ENCODE measurements around the gene ZNF496. TPM values are rescaled to one million over a fixed set of nuclear protein-coding genes. Genes with fewer than 3 reads are reported as not detected.

ZNF496 gene
- total RNA-seq, 3 donors from 2014 or later (not counting 1 experiment from before 2014, with no cell fraction given): 25.6 to 33.0 (median 27.9) TPM

- no peaks in the 10 kb centered on the region for H3K27me3 ChIP-seq (ENCODE audit: control insufficient read depth, insufficient read depth, low read length)
- H3K4me1 ChIP-seq (ENCODE audit: control insufficient read depth, insufficient read depth, low read length): no peaks in the 10 kb centered on the region
- no peak for DNase-seq
- Mint-ChIP-seq H3K9me3 (peaks cover 0 to 9% of the 10 kb centered on the region in 2 donors), H3K4me1 (no peaks in the 10 kb centered on the region), H3K36me3 (no peaks in the 10 kb centered on the region), H3K4me3 (no peak overlapping the region), H3K27me3 (ENCODE audit: low read depth in 2 of 2) (no peaks in the 10 kb centered on the region), H3K27ac (no peak overlapping the region)
- no peak for ATAC-seq
- no peak overlapping the region for H3K27ac ChIP-seq (ENCODE audit: low read length)
- H3K9me3 ChIP-seq (ENCODE audit: control insufficient read depth, insufficient read depth, low read length): no peaks in the 10 kb centered on the region
- intact Hi-C loops (cut with micrococcal nuclease): no loop called here
- H3K4me3 ChIP-seq (ENCODE audit: low read length): no peak overlapping the region
- TF ChIP-seq CTCF (IDR thresholded peaks at IDR 0.05): no peak
- 96% methylated on average over 2 of the region's 2 CpGs for WGBS (ENCODE audit: insufficient coverage)
- no peaks in the 10 kb centered on the region for H3K36me3 ChIP-seq (ENCODE audit: control insufficient read depth, insufficient read depth, low read length)
Measured at GRCh38 chr1:247277191-247277590, 54.5 kb downstream of the ZNF496 start.

- DNase-seq: no peak
- no peaks in the 10 kb centered on the region for H3K27me3 ChIP-seq (ENCODE audit: control insufficient read depth, insufficient read depth, low read length)
- Mint-ChIP-seq H3K9me3 (peaks cover 7 to 16% of the 10 kb centered on the region in 2 donors), H3K27ac (no peak overlapping the region), H3K36me3 (peaks cover 10% of the 10 kb centered on the region), H3K4me1 (no peaks in the 10 kb centered on the region), H3K27me3 (ENCODE audit: low read depth in 2 of 2) (no peaks in the 10 kb centered on the region), H3K4me3 (no peak overlapping the region)
- no peak for TF ChIP-seq CTCF (IDR thresholded peaks at IDR 0.05)
- 90% methylated on average over 3 of the region's 3 CpGs for WGBS (ENCODE audit: insufficient coverage)
- intact Hi-C loops (cut with micrococcal nuclease): no loop called here
- H3K4me3 ChIP-seq (ENCODE audit: low read length): no peak overlapping the region
- ATAC-seq: no peak
- peaks cover 3% of the 10 kb centered on the region for H3K9me3 ChIP-seq (ENCODE audit: control insufficient read depth, insufficient read depth, low read length)
- H3K27ac ChIP-seq (ENCODE audit: low read length): no peak overlapping the region
- no peaks in the 10 kb centered on the region for H3K36me3 ChIP-seq (ENCODE audit: control insufficient read depth, insufficient read depth, low read length)
- no peaks in the 10 kb centered on the region for H3K4me1 ChIP-seq (ENCODE audit: control insufficient read depth, insufficient read depth, low read length)
Measured at GRCh38 chr1:247274605-247275256, 56.9 kb downstream of the ZNF496 start.

GRCh38 chr1:247273013-247273412, 58.7 kb downstream of the ZNF496 start:
- TF ChIP-seq CTCF (IDR thresholded peaks at IDR 0.05): no peak
- Mint-ChIP-seq H3K27ac (no peak overlapping the region), H3K4me1 (no peaks in the 10 kb centered on the region), H3K4me3 (no peak overlapping the region), H3K27me3 (ENCODE audit: low read depth in 2 of 2) (no peaks in the 10 kb centered on the region), H3K36me3 (peaks cover 10% of the 10 kb centered on the region), H3K9me3 (peaks cover 7 to 18% of the 10 kb centered on the region in 2 donors)
- intact Hi-C loops (cut with micrococcal nuclease): no loop called here
- Histone ChIP-seq H3K36me3 (ENCODE audit: control insufficient read depth, insufficient read depth, low read length) (no peaks in the 10 kb centered on the region), H3K4me1 (ENCODE audit: control insufficient read depth, insufficient read depth, low read length) (no peaks in the 10 kb centered on the region), H3K27me3 (ENCODE audit: control insufficient read depth, insufficient read depth, low read length) (no peaks in the 10 kb centered on the region), H3K4me3 (ENCODE audit: low read length) (no peak overlapping the region), H3K9me3 (ENCODE audit: control insufficient read depth, insufficient read depth, low read length) (peaks cover 7% of the 10 kb centered on the region), H3K27ac (ENCODE audit: low read length) (no peak overlapping the region)
- WGBS (ENCODE audit: insufficient coverage): 95% methylated on average over 1 of the region's 1 CpG
- ATAC-seq: no peak
- DNase-seq: no peak

GRCh38 chr1:247270003-247270402, 61.7 kb downstream of the ZNF496 start:
- WGBS (ENCODE audit: insufficient coverage): 58% methylated on average over 1 of the region's 1 CpG
- ATAC-seq (no peak), DNase-seq (no peak)
- Mint-ChIP-seq H3K9me3 (peaks cover 11 to 14% of the 10 kb centered on the region in 2 donors), H3K36me3 (peaks cover 16% of the 10 kb centered on the region), H3K4me3 (no peak overlapping the region), H3K27me3 (ENCODE audit: low read depth in 2 of 2) (no peaks in the 10 kb centered on the region), H3K4me1 (no peaks in the 10 kb centered on the region), H3K27ac (no peak overlapping the region)
- Histone ChIP-seq H3K4me1 (ENCODE audit: control insufficient read depth, insufficient read depth, low read length) (no peaks in the 10 kb centered on the region), H3K9me3 (ENCODE audit: control insufficient read depth, insufficient read depth, low read length) (peaks cover 9% of the 10 kb centered on the region), H3K36me3 (ENCODE audit: control insufficient read depth, insufficient read depth, low read length) (no peaks in the 10 kb centered on the region), H3K4me3 (ENCODE audit: low read length) (no peak overlapping the region), H3K27ac (ENCODE audit: low read length) (no peak overlapping the region), H3K27me3 (ENCODE audit: control insufficient read depth, insufficient read depth, low read length) (no peaks in the 10 kb centered on the region)
- intact Hi-C loops (cut with micrococcal nuclease): no loop called here
- no peak for TF ChIP-seq CTCF (IDR thresholded peaks at IDR 0.05)

Data from natural killer cell (primary cell).